PC-9 (cell line): ENCODE data around the gene FNIP1.

Experiments
- CTCF ChIP-seq: fragments of 200-600 bp; sonication (generic); conservative IDR thresholded peaks from 2 replicates; pipeline ENCODE4 v1.6.1; 2017; ENCODE audit warnings: mixed run types, antibody characterized with exemption, mild to moderate bottlenecking, moderate library complexity
- EZH2 ChIP-seq: fragments of 200-600 bp; sonication (generic); IDR thresholded peaks from 2 replicates; pipeline ENCODE4 v1.8.0; 2017; ENCODE audit warnings: antibody characterized with exemption, low read depth

GRCh38 chr5:131814990-131815389, 18.2 kb upstream of the FNIP1 start:
- no peak for TF ChIP-seq EZH2
- no peak for TF ChIP-seq CTCF
